CD4-positive, alpha-beta T cell (primary cell): Measurements from ENCODE around the gene COL16A1. TPM values are rescaled to one million over a fixed set of nuclear protein-coding genes. Genes with fewer than 3 reads are reported as not detected.

Experiments
- ATAC-seq: fragments of 200-7000 bp; cut with Tn5 transposase; one replicate; pipeline ENCODE4 v1.10.0; 2022; ENCODE audit warnings: mild to moderate bottlenecking; ENCODE audit not compliant: poor library complexity
- CTCF ChIA-PET: fragments of 350-600 bp; sonication (Branson Sonifier 250); formaldehyde crosslinking; loops from one replicate; lab custom pipeline; 2021; ENCODE audit warnings: antibody characterized with exemption, inconsistent platforms; lab: Charles Lee
- POLR2A ChIA-PET: fragments of 350-600 bp; sonication (Branson Sonifier 250); formaldehyde crosslinking; loops from one replicate; lab custom pipeline; 2021; ENCODE audit warnings: antibody characterized with exemption, inconsistent platforms; lab: Charles Lee
- DNase-seq, 14 experiments: peaks; one replicate each; pipeline ENCODE4 v3.0.0-alpha.2; 2013 to 2020; ENCODE audit warnings: mixed read lengths in 2 of 14
- H3K27ac ChIP-seq, 2 donors: one replicate each; pipeline versions ENCODE4 v1.5.1 to v1.7.0; 2013; ENCODE audit warnings: low read length in 2 of 2, low read depth in 1 of 2, mild to moderate bottlenecking in 1 of 2
- H3K27me3 ChIP-seq, 2 experiments: 1 replicate in 1 of 2; 2 replicates in 1 of 2; pipeline versions ENCODE4 v1.6.1 to v1.7.0; 2013; ENCODE audit warnings: low read length in 2 of 2, control low read depth in 1 of 2, mild to moderate bottlenecking in 1 of 2, moderate library complexity in 1 of 2; ENCODE audit not compliant: insufficient read depth in 2 of 2, control insufficient read depth in 1 of 2
- H3K36me3 ChIP-seq: one replicate; pipeline ENCODE4 v1.6.1; 2013; ENCODE audit warnings: low read length, control low read depth; ENCODE audit not compliant: insufficient read depth
- H3K4me1 ChIP-seq: one replicate; pipeline ENCODE4 v1.6.1; 2013; ENCODE audit warnings: low read length, control low read depth; ENCODE audit not compliant: insufficient read depth
- H3K4me3 ChIP-seq: one replicate; pipeline ENCODE4 v1.5.1; 2013; ENCODE audit warnings: mild to moderate bottlenecking, low read length, moderate library complexity
- H3K9me3 ChIP-seq, 2 experiments: 1 replicate in 1 of 2; 2 replicates in 1 of 2; pipeline versions ENCODE4 v1.6.1 to v1.7.0; 2013; ENCODE audit warnings: low read length in 2 of 2, mild to moderate bottlenecking in 2 of 2, control low read depth in 1 of 2, moderate library complexity in 1 of 2; ENCODE audit not compliant: control insufficient read depth in 1 of 2, insufficient read depth in 1 of 2
- H3K27ac Mint-ChIP-seq: one replicate; pipeline ENCODE4 v1.8.0; 2020; ENCODE audit warnings: mixed read lengths
- H3K27me3 Mint-ChIP-seq: one replicate; pipeline ENCODE4 v1.8.0; 2021; ENCODE audit warnings: mixed read lengths
- H3K36me3 Mint-ChIP-seq: one replicate; pipeline ENCODE4 v1.8.0; 2021; ENCODE audit warnings: low read depth, mixed read lengths
- H3K4me1 Mint-ChIP-seq: one replicate; pipeline ENCODE4 v1.8.0; 2021; ENCODE audit warnings: low read depth, mixed read lengths
- H3K4me3 Mint-ChIP-seq: one replicate; pipeline ENCODE4 v1.8.0; 2020; ENCODE audit warnings: mild to moderate bottlenecking, mixed read lengths
- H3K9me3 Mint-ChIP-seq: one replicate; pipeline ENCODE4 v1.8.0; 2020; ENCODE audit warnings: mixed read lengths
- CTCF ChIP-seq: fragments of 200-600 bp; IDR thresholded peaks from one replicate; pipeline ENCODE4 v1.8.0; 2022; ENCODE audit warnings: antibody characterized with exemption, mild to moderate bottlenecking
- intact Hi-C, 2 experiments: fragments of 100-400 bp; cut with DNase I in 1 of 2; cut with micrococcal nuclease in 1 of 2; formaldehyde crosslinking; loops; one replicate each; pipeline versions ENCODE4 v1.15.1 to v1.9.0; 2023 to 2025; cut with DNase I, micrococcal nuclease
- total RNA-seq, 174 experiments: library from RNA in 2 of 174; stranded (reverse) in 2 of 174; gene quantifications; one replicate each; pipeline ENCODE4 v1.2.3 and lab custom pipeline; 2021 to 2026

The COL16A1 gene
- total RNA-seq, 2 experiments from 2014 or later = not detected

- peaks cover 0 to 5% of the 10 kb centered on the region in 2 experiments for H3K27me3 ChIP-seq
- Mint-ChIP-seq H3K4me1 (peaks cover 2% of the 10 kb centered on the region), H3K9me3 (no peaks in the 10 kb centered on the region), H3K4me3 (no peak overlapping the region), H3K36me3 (no peaks in the 10 kb centered on the region), H3K27me3 (peaks cover 7% of the 10 kb centered on the region), H3K27ac (no peak overlapping the region)
- intact Hi-C loops = loop anchor here (1.0 to 10.0 kb wide), 6 partner anchors 125 to 750 kb away; no protein-coding TSS in a partner anchor
- no peak overlapping the region for H3K4me3 ChIP-seq
- peaks cover under 1% of the 10 kb centered on the region for H3K4me1 ChIP-seq
- DNase-seq (no peak), ATAC-seq (no peak)
- POLR2A ChIA-PET = interaction anchor here (1.2 kb wide), 1 partner anchor 125 kb away, joined by 4 read pairs; no protein-coding TSS in a partner anchor
- H3K36me3 ChIP-seq = no peaks in the 10 kb centered on the region
- no peak for TF ChIP-seq CTCF
- H3K27ac ChIP-seq = no peak overlapping the region
- CTCF ChIA-PET = interaction anchor here (2.7 kb wide), 1 partner anchor 124 kb away, joined by 16 read pairs; no protein-coding TSS in a partner anchor
- H3K9me3 ChIP-seq = no peaks in the 10 kb centered on the region
These were observed 39.3 kb downstream of the COL16A1 start for GRCh38 chr1:31664528-31664927.

- ATAC-seq = peak; percentile 54
These were observed 40.0 kb downstream of the COL16A1 start for GRCh38 chr1:31663622-31664452.

GRCh38 chr1:31662463-31662862 is 41.4 kb downstream of the COL16A1 start:
- peaks cover 0 to 3% of the 10 kb centered on the region in 2 experiments for H3K9me3 ChIP-seq
- no peaks in the 10 kb centered on the region for H3K27me3 ChIP-seq
- H3K4me1 Mint-ChIP-seq = no peaks in the 10 kb centered on the region
- no peaks in the 10 kb centered on the region for H3K4me1 ChIP-seq
- no peaks in the 10 kb centered on the region for H3K36me3 Mint-ChIP-seq
- H3K4me3 ChIP-seq = no peak overlapping the region
- H3K27ac Mint-ChIP-seq = no peak overlapping the region
- no peak overlapping the region for H3K27ac ChIP-seq
- ChIA-PET CTCF (interaction anchor here (2.3 kb wide), 1 partner anchor 127 kb away, joined by 10 read pairs; no protein-coding TSS in a partner anchor), POLR2A (no interaction called here)
- no peak for ATAC-seq
- H3K27me3 Mint-ChIP-seq = no peaks in the 10 kb centered on the region
- DNase-seq = no peak
- H3K36me3 ChIP-seq = no peaks in the 10 kb centered on the region
- H3K9me3 Mint-ChIP-seq = no peaks in the 10 kb centered on the region
- intact Hi-C loops = loop anchor here (5.0 to 10.0 kb wide), 3 partner anchors 300 to 752 kb away; no protein-coding TSS in a partner anchor
- no peak for TF ChIP-seq CTCF
- no peak overlapping the region for H3K4me3 Mint-ChIP-seq

More at GRCh38 chr1:31663622-31664452, 40.0 kb downstream of the COL16A1 start:
- Mint-ChIP-seq H3K27me3 (no peaks in the 10 kb centered on the region), H3K4me1 (no peaks in the 10 kb centered on the region), H3K4me3 (no peak overlapping the region), H3K36me3 (no peaks in the 10 kb centered on the region), H3K27ac (no peak overlapping the region), H3K9me3 (no peaks in the 10 kb centered on the region)
- peak; percentile 80 for TF ChIP-seq CTCF
- peak in 13 of 14 experiments; percentile 23 to 72 (median 54) for DNase-seq
- H3K4me3 ChIP-seq = no peak overlapping the region
- ChIA-PET CTCF (interaction anchor here (2.7 kb wide), 1 partner anchor 125 kb away, joined by 16 read pairs; no protein-coding TSS in a partner anchor), POLR2A (interaction anchor here (1.2 kb wide), 1 partner anchor 126 kb away, joined by 4 read pairs; no protein-coding TSS in a partner anchor)
- intact Hi-C loops = loop anchor here (1.0 to 10.0 kb wide), 7 partner anchors 125 to 751 kb away; no protein-coding TSS in a partner anchor
- no peaks in the 10 kb centered on the region for H3K27me3 ChIP-seq
- H3K4me1 ChIP-seq = no peaks in the 10 kb centered on the region
- no peak overlapping the region for H3K27ac ChIP-seq
- no peaks in the 10 kb centered on the region for H3K9me3 ChIP-seq
- H3K36me3 ChIP-seq = no peaks in the 10 kb centered on the region
